HCT116 (cell line): Measurements from ENCODE around the gene SV2A. TPM values are rescaled to one million over a fixed set of nuclear protein-coding genes. Genes with fewer than 3 reads are reported as not detected.
A peak's percentile ranks its signal among the peaks of the same experiment; 100 is the strongest.

Source experiments
- ATAC-seq: fragments of 200-7000 bp; cut with Tn5 transposase; 2 replicates; pipeline ENCODE4 v1.9.1; 2020; ENCODE audit warnings: mild to moderate bottlenecking, moderate library complexity
- BruUV-seq: library from RNA; stranded (reverse); fragments of 400-500 nt; replicated peaks from 2 replicates; lab custom pipeline; 2021; lab: Mats Ljungman, UMichigan
- CTCF ChIA-PET: fragments of 300-600 bp; sonication (Branson Sonifier 250); formaldehyde crosslinking; loops from one replicate; lab custom pipeline; 2021; ENCODE audit warnings: antibody characterized with exemption; lab: Charles Lee
- POLR2A ChIA-PET: fragments of 300-600, 350-600 bp; sonication (Branson Sonifier 250); formaldehyde crosslinking; loops from one replicate; lab custom pipeline; 2021; ENCODE audit warnings: antibody characterized with exemption; lab: Charles Lee
- RAD21 ChIA-PET, 2 experiments: fragments of 300-600 bp; sonication (Branson Sonifier 250); formaldehyde crosslinking; loops; one replicate each; lab custom pipeline; 2023; ENCODE audit warnings: low total read pairs in 2 of 2; ENCODE audit not compliant: uncharacterized antibody in 2 of 2, unreplicated experiment in 2 of 2, low non-redundant PET in 1 of 2; lab: Charles Lee
- DNase-seq: peaks from one replicate; pipeline ENCODE4 v3.0.0-alpha.2; 2010; ENCODE audit warnings: low read depth, low spot score
- H2AFZ ChIP-seq: fragments of 200-600 bp; shearing (Covaris generic), sonication (generic); 2 replicates; pipeline ENCODE4 v1.6.1; 2017; ENCODE audit warnings: low read depth, mixed run types, mixed read lengths, antibody characterized with exemption, low read length; ENCODE audit not compliant: poor library complexity, severe bottlenecking
- H3K27ac ChIP-seq: 2 replicates; pipeline ENCODE4 v1.5.1; 2012; ENCODE audit warnings: low read depth, low read length
- H3K27me3 ChIP-seq: fragments of 200-600 bp; sonication (generic); 2 replicates; pipeline ENCODE4 v1.6.1; 2016; ENCODE audit warnings: mixed run types, low read length, mixed read lengths; ENCODE audit not compliant: insufficient read depth
- H3K36me3 ChIP-seq, 2 experiments: fragments of 200-500 bp in 1 of 2; fragments of 200-600 bp in 1 of 2; sonication (Bioruptor generic) in 1 of 2; sonication (generic) in 1 of 2; 2 replicates each; pipeline versions ENCODE4 v1.5.1 to v1.6.1; 2014 to 2016; ENCODE audit warnings: low read length in 2 of 2, inconsistent platforms in 1 of 2, mixed read lengths in 1 of 2, mixed run types in 1 of 2; ENCODE audit not compliant: insufficient read depth in 2 of 2, control insufficient read depth in 1 of 2
- H3K4me1 ChIP-seq, 2 experiments: fragments of 200-600 bp in 1 of 2; sonication (generic) in 1 of 2; 2 replicates each; pipeline versions ENCODE4 v1.5.1 to v1.6.1; 2012 to 2017; ENCODE audit warnings: low read length in 2 of 2, inconsistent platforms in 1 of 2, mild to moderate bottlenecking in 1 of 2, mixed read lengths in 1 of 2, mixed run types in 1 of 2, moderate library complexity in 1 of 2; ENCODE audit not compliant: insufficient read depth in 2 of 2, control insufficient read depth in 1 of 2
- H3K4me2 ChIP-seq: fragments of 200-600 bp; sonication (generic); 2 replicates; pipeline ENCODE4 v1.6.1; 2017; ENCODE audit warnings: mixed run types, low read length, mixed read lengths
- H3K4me3 ChIP-seq, 2 experiments: fragments of 200-600 bp in 1 of 2; sonication (generic) in 1 of 2; replicated peaks in 1 of 2; 2 replicates each; pipeline ENCODE4 v1.5.1; 2011 to 2016; ENCODE audit warnings: low read length in 2 of 2, control low read depth in 1 of 2, low read depth in 1 of 2, mild to moderate bottlenecking in 1 of 2, mixed read lengths in 1 of 2, mixed run types in 1 of 2
- H3K79me2 ChIP-seq: fragments of 200-600 bp; sonication (generic); 2 replicates; pipeline ENCODE4 v1.6.1; 2017; ENCODE audit warnings: mild to moderate bottlenecking, mixed run types, low read length, moderate library complexity, mixed read lengths; ENCODE audit not compliant: insufficient read depth
- H3K9ac ChIP-seq: fragments of 200-600 bp; sonication (generic); 2 replicates; pipeline ENCODE4 v1.6.1; 2016; ENCODE audit warnings: low read length, mixed read lengths
- H3K9me2 ChIP-seq: fragments of 200-600 bp; sonication (generic), shearing (Covaris generic); 2 replicates; pipeline ENCODE4 v1.6.1; 2017; ENCODE audit warnings: mixed run types, mild to moderate bottlenecking, moderate library complexity; ENCODE audit not compliant: insufficient read depth
- H3K9me3 ChIP-seq, 2 experiments: fragments of 200-500 bp in 1 of 2; fragments of 200-600 bp in 1 of 2; sonication (Bioruptor generic) in 1 of 2; sonication (generic) in 1 of 2; 2 replicates each; pipeline ENCODE4 v1.6.1; 2014 to 2017; ENCODE audit warnings: low read length in 2 of 2, mixed read lengths in 2 of 2, inconsistent platforms in 1 of 2, low read depth in 1 of 2, mild to moderate bottlenecking in 1 of 2, mixed run types in 1 of 2, moderate library complexity in 1 of 2; ENCODE audit not compliant: control insufficient read depth in 1 of 2, insufficient read depth in 1 of 2
- H4K20me1 ChIP-seq: fragments of 200-600 bp; sonication (generic), shearing (Covaris generic); 2 replicates; pipeline ENCODE4 v1.6.1; 2017; ENCODE audit warnings: mixed run types, mild to moderate bottlenecking, moderate library complexity; ENCODE audit not compliant: insufficient read depth
- ELF1 ChIP-seq: IDR thresholded peaks from 2 replicates; pipeline ENCODE4 v1.6.1; 2012; ENCODE audit warnings: low read depth, borderline replicate concordance
- JUND ChIP-seq: IDR thresholded peaks from 2 replicates; pipeline ENCODE4 v1.6.1; 2012
- SP1 ChIP-seq: IDR thresholded peaks from 2 replicates; pipeline ENCODE4 v1.6.1; 2012; ENCODE audit warnings: low read depth
- TCF7L2 ChIP-seq: IDR thresholded peaks from 2 replicates; pipeline ENCODE4 v1.7.0; 2011; ENCODE audit warnings: borderline replicate concordance, inconsistent platforms; ENCODE audit not compliant: insufficient read depth, insufficient read length; ENCODE audit errors: extremely low read depth
- ZFX ChIP-seq: fragments of 450-650 bp; IDR thresholded peaks from 2 replicates; pipeline ENCODE4 v1.6.1; 2017
- ZNF274 ChIP-seq: fragments of 200-500 bp; sonication (Bioruptor generic); IDR thresholded peaks from 2 replicates; pipeline ENCODE4 v1.6.1; 2014; ENCODE audit warnings: mild to moderate bottlenecking, low read depth, low read length, inconsistent platforms
- intact Hi-C: fragments of 100-400 bp; cut with micrococcal nuclease; formaldehyde crosslinking; loops from 2 replicates; pipeline ENCODE4 v1.10.0; 2022
- total RNA-seq: library from RNA; stranded (reverse); gene quantifications from one replicate; pipeline ENCODE4 v1.2.1, GENCODE V29; 2021; ENCODE audit not compliant: unreplicated experiment
- TF ChIP-seq, protein P1 (sequence below), 3 experiments: fragments of 200-600 bp in 1 of 3; sonication (generic) in 1 of 3; IDR thresholded peaks in 2 of 3; conservative IDR thresholded peaks in 1 of 3; 2 replicates each; pipeline ENCODE4 v1.5.1; 2012 to 2017; ENCODE audit warnings: low read depth in 2 of 3, low read length in 2 of 3, antibody characterized with exemption in 1 of 3, borderline replicate concordance in 1 of 3, control low read depth in 1 of 3, mild to moderate bottlenecking in 1 of 3, mixed read lengths in 1 of 3, mixed run types in 1 of 3, moderate library complexity in 1 of 3; ENCODE audit not compliant: insufficient read depth in 1 of 3
- TF ChIP-seq, protein P2 (sequence below): IDR thresholded peaks from 2 replicates; pipeline ENCODE4 v1.6.1; 2012
- TF ChIP-seq, protein P3 (sequence below): IDR thresholded peaks from 2 replicates; pipeline ENCODE4 v1.6.1; 2012

Gene SV2A
- total RNA-seq, 1 experiment from 2014 or later: 0.15 TPM

GRCh38 chr1:149925751-149926150, 8.1 kb upstream of the SV2A start:
- peaks cover 44% of the 10 kb centered on the region for H3K79me2 ChIP-seq
- no peak overlapping the region for H3K27ac ChIP-seq
- H3K36me3 ChIP-seq: peaks cover 36 to 45% of the 10 kb centered on the region in 2 experiments; a peak in 3 of 4 replicates
- no peaks in the 10 kb centered on the region for H3K9me2 ChIP-seq
- ATAC-seq: no peak
- H4K20me1 ChIP-seq: peaks cover 5% of the 10 kb centered on the region; the same call in 1 of the 2 replicates
- intact Hi-C loops: no loop called here
- peak overlapping the region in 1 of 2 experiments; percentile 99; a peak in 1 of 4 replicates for H3K4me3 ChIP-seq
- BruUV-seq: no TSS peak
- peak overlapping the region; percentile 92; the same call in 1 of the 2 replicates for H3K4me2 ChIP-seq
- ChIA-PET CTCF (no interaction called here), POLR2A (no interaction called here), RAD21 (no interaction called here)
- TF ChIP-seq SP1 (no peak), ELF1 (no peak)
- TF ChIP-seq, protein P1, sequence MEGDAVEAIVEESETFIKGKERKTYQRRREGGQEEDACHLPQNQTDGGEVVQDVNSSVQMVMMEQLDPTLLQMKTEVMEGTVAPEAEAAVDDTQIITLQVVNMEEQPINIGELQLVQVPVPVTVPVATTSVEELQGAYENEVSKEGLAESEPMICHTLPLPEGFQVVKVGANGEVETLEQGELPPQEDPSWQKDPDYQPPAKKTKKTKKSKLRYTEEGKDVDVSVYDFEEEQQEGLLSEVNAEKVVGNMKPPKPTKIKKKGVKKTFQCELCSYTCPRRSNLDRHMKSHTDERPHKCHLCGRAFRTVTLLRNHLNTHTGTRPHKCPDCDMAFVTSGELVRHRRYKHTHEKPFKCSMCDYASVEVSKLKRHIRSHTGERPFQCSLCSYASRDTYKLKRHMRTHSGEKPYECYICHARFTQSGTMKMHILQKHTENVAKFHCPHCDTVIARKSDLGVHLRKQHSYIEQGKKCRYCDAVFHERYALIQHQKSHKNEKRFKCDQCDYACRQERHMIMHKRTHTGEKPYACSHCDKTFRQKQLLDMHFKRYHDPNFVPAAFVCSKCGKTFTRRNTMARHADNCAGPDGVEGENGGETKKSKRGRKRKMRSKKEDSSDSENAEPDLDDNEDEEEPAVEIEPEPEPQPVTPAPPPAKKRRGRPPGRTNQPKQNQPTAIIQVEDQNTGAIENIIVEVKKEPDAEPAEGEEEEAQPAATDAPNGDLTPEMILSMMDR (IDR thresholded peaks at IDR 0.05 in 2 of 3, conservative IDR thresholded peaks at IDR 0.05 in 1 of 3; ENCODE audit: borderline replicate concordance in 1 of 3, insufficient read depth in 1 of 3, low read depth in 2 of 3, low read length in 2 of 3): no peak
- TF ChIP-seq, protein P2, sequence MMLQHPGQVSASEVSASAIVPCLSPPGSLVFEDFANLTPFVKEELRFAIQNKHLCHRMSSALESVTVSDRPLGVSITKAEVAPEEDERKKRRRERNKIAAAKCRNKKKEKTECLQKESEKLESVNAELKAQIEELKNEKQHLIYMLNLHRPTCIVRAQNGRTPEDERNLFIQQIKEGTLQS: no peak
- H3K9me3 ChIP-seq: no peaks in the 10 kb centered on the region
- peaks cover 9 to 18% of the 10 kb centered on the region in 2 experiments; a peak in 3 of 4 replicates for H3K4me1 ChIP-seq
- H3K27me3 ChIP-seq: no peaks in the 10 kb centered on the region
- no peak overlapping the region for H2AFZ ChIP-seq
- no peak for DNase-seq
- H3K9ac ChIP-seq: no peak overlapping the region

DNA sequence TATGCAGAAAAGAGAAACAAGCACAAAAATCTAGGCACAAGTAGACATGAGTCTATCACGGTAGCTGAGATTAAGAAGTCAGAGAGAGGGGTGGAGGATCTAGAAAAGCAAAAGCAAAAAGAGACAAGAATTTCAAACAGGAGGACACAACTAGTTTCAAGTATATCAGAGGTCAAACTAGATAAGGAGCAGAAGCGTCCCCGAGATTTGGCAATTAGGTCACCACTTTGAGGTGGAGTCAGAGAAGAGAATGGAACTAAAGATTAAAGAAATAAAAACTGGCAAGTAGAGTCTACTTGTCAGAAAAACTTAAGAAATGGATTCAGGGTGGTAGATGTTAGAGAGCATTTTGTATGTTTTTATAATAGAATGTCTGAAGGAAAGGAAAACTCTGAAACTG, 7.7 kb upstream of the SV2A start:
- Histone ChIP-seq H3K27ac (no peak overlapping the region), H3K4me1 (peaks cover 9 to 18% of the 10 kb centered on the region in 2 experiments; a peak in 3 of 4 replicates), H2AFZ (no peak overlapping the region), H3K27me3 (no peaks in the 10 kb centered on the region), H3K79me2 (peaks cover 44% of the 10 kb centered on the region), H3K9ac (no peak overlapping the region), H3K4me2 (no peak overlapping the region), H3K36me3 (peaks cover 36 to 45% of the 10 kb centered on the region in 2 experiments; a peak in 3 of 4 replicates), H4K20me1 (peaks cover 5% of the 10 kb centered on the region; the same call in 1 of the 2 replicates), H3K9me2 (no peaks in the 10 kb centered on the region), H3K9me3 (no peaks in the 10 kb centered on the region), H3K4me3 (no peak overlapping the region)
- ATAC-seq (no peak), DNase-seq (no peak)
- intact Hi-C loops: no loop called here
- CTCF ChIA-PET: no interaction called here
- RAD21 ChIA-PET: no interaction called here
- no TSS peak for BruUV-seq
- POLR2A ChIA-PET: interaction anchor here (1.0 kb wide), 1 partner anchor 38 kb away, joined by 4 read pairs; a partner anchor contains a TSS
- TF ChIP-seq ZFX (no peak), JUND (no peak), SP1 (no peak), TCF7L2 (no peak), ZNF274 (no peak)
- TF ChIP-seq, protein P3, sequence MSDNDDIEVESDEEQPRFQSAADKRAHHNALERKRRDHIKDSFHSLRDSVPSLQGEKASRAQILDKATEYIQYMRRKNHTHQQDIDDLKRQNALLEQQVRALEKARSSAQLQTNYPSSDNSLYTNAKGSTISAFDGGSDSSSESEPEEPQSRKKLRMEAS: no peak
